Retinal pigment epithelial cell (primary cell): Measurements from ENCODE around the gene ALG10.

Source experiments
- DNase-seq: peaks from one replicate; pipeline ENCODE4 v3.0.0-alpha.2; 2010; ENCODE audit warnings: low read depth
- H3K4me3 ChIP-seq: 2 replicates; pipeline ENCODE4 v1.5.1; 2011; ENCODE audit warnings: mild to moderate bottlenecking, low read length, control low read depth, moderate library complexity
- CTCF ChIP-seq: conservative IDR thresholded peaks from 2 replicates; pipeline ENCODE4 v1.5.1; 2011; ENCODE audit warnings: low read depth, low read length, control low read depth, inconsistent platforms

The ALG10 gene

GRCh38 chr12:34051486-34051885 lies 29.2 kb downstream of the ALG10 start:
- DNase-seq: no peak
- no peak overlapping the region for H3K4me3 ChIP-seq
- no peak for TF ChIP-seq CTCF

DNA sequence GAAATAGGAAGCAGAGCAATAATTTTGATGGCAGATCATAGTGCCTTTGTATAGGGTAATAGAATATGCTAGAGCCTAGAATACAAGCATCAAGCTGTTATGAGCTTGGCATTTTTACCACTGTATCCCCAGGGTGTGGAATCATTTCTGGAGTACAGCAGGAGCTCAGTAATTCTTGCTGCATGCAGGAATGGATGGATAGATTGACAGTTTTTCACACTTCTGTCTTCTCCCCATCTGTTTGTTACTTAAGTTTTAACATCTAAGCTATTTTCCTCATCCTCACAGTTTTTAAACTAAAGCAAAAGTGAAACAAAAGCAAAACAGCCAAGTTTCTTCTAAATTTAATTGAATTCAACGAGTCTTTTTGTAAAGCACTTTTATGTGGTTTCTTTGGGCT lies 32.6 kb downstream of the ALG10 start:
- no peak for TF ChIP-seq CTCF
- no peak overlapping the region for H3K4me3 ChIP-seq
- no peak for DNase-seq
